GM12878 (cell line): ENCODE measurements around the gene LRTM2.

ENCODE experiments used
- CEBPB ChIP-seq, 2 experiments: fragments of 150-350 bp in 1 of 2; IDR thresholded peaks; 2 replicates each; pipeline ENCODE4 v1.6.1; 2012 to 2014; ENCODE audit warnings: low read depth in 2 of 2, low read length in 2 of 2, borderline replicate concordance in 1 of 2, inconsistent platforms in 1 of 2
- CTCF ChIP-seq, 3 experiments: IDR thresholded peaks in 2 of 3; conservative IDR thresholded peaks in 1 of 3; 2 replicates each; pipeline ENCODE4 v1.5.1; 2011; ENCODE audit warnings: low read depth in 3 of 3, low read length in 3 of 3, mild to moderate bottlenecking in 3 of 3, control low read depth in 2 of 3, moderate library complexity in 2 of 3, inconsistent platforms in 1 of 3, mixed read lengths in 1 of 3; ENCODE audit not compliant: control insufficient read depth in 2 of 3, insufficient read depth in 1 of 3; ENCODE audit errors: extremely low read depth in 1 of 3
- MAX ChIP-seq: IDR thresholded peaks from 2 replicates; pipeline ENCODE4 v1.6.1; 2012; ENCODE audit warnings: low read depth, low read length, improper control_type of control experiment
- NR2F1 ChIP-seq: fragments of 450-650 bp; conservative IDR thresholded peaks from 2 replicates; pipeline ENCODE4 v1.6.1; 2017; ENCODE audit warnings: mild to moderate bottlenecking
- POLR2A ChIP-seq: IDR thresholded peaks from 2 replicates; pipeline ENCODE4 v1.6.1; 2011; ENCODE audit warnings: low read depth, mild to moderate bottlenecking, low read length
- ZNF384 ChIP-seq: IDR thresholded peaks from 2 replicates; pipeline ENCODE4 v1.6.1; 2012; ENCODE audit warnings: low read depth, mild to moderate bottlenecking, low read length, improper control_type of control experiment, borderline replicate concordance

GRCh38 chr12:1883513-1883912, 63.1 kb downstream of the LRTM2 start:
- TF ChIP-seq CEBPB (IDR thresholded peaks at IDR 0.05; ENCODE audit: borderline replicate concordance in 1 of 2, low read depth in 2 of 2, low read length in 2 of 2): no peak
- TF ChIP-seq NR2F1: no peak
- TF ChIP-seq POLR2A: no peak
- no peak for TF ChIP-seq ZNF384
- no peak for TF ChIP-seq MAX
- no peak for TF ChIP-seq CTCF (IDR thresholded peaks at IDR 0.05 in 2 of 3, conservative IDR thresholded peaks at IDR 0.05 in 1 of 3; ENCODE audit: control insufficient read depth in 2 of 3, extremely low read depth in 1 of 3, insufficient read depth in 1 of 3, low read depth in 3 of 3, low read length in 3 of 3)
